H1 (cell line): ENCODE data around the gene PTER. TPM values are rescaled to one million over a fixed set of nuclear protein-coding genes. Genes with fewer than 3 reads are reported as not detected.

Experiments used
- CTCF ChIA-PET: fragments of 300-600 bp; sonication (Branson Sonifier 250); formaldehyde crosslinking; loops from one replicate; lab custom pipeline; 2021; ENCODE audit not compliant: partially characterized antibody; lab: Charles Lee
- POLR2A ChIA-PET: fragments of 300-600 bp; sonication (Branson Sonifier 250); formaldehyde crosslinking; loops from one replicate; lab custom pipeline; 2021; ENCODE audit warnings: inconsistent platforms; ENCODE audit not compliant: partially characterized antibody; lab: Charles Lee
- DNase-seq, 2 experiments: peaks; one replicate each; pipeline versions ENCODE4 v3.0.0 to v3.0.0-alpha.2; 2010 to 2022; ENCODE audit warnings: low spot score in 2 of 2, low read depth in 1 of 2, mixed read lengths in 1 of 2
- FAIRE-seq: peaks from 2 replicates; lab custom pipeline; 2011; peaks lifted over from hg19 to GRCh38; lab: Jason Lieb, UNC
- H2AFZ ChIP-seq: 2 replicates; pipeline ENCODE4 v1.8.1; 2012; ENCODE audit warnings: low read length, inconsistent platforms
- H2AK5ac ChIP-seq: 2 replicates; pipeline ENCODE4 v1.6.1; 2013; ENCODE audit warnings: low read depth, low read length
- H2BK120ac ChIP-seq: replicated peaks from 2 replicates; pipeline ENCODE3; 2013; ENCODE audit warnings: low read depth, low read length, inconsistent platforms
- H2BK12ac ChIP-seq: 2 replicates; pipeline ENCODE4 v1.6.1; 2013; ENCODE audit warnings: low read depth, low read length
- H2BK15ac ChIP-seq: 2 replicates; pipeline ENCODE4 v1.6.1; 2013; ENCODE audit warnings: low read length
- H2BK20ac ChIP-seq: 2 replicates; pipeline ENCODE4 v1.6.1; 2013; ENCODE audit warnings: low read length
- H2BK5ac ChIP-seq: 2 replicates; pipeline ENCODE4 v1.6.1; 2013; ENCODE audit warnings: low read depth, low read length
- H3K14ac ChIP-seq: 2 replicates; pipeline ENCODE4 v1.6.1; 2013; ENCODE audit warnings: inconsistent platforms; ENCODE audit not compliant: insufficient read length
- H3K18ac ChIP-seq: 2 replicates; pipeline ENCODE4 v1.6.1; 2013; ENCODE audit warnings: low read length; ENCODE audit errors: extremely low read depth
- H3K23ac ChIP-seq: 2 replicates; pipeline ENCODE4 v1.6.1; 2013; ENCODE audit warnings: inconsistent platforms; ENCODE audit not compliant: insufficient read length
- H3K23me2 ChIP-seq: 2 replicates; pipeline ENCODE4 v1.6.1; 2013; ENCODE audit warnings: low read depth, low read length
- H3K27ac ChIP-seq: 2 replicates; pipeline ENCODE4 v1.6.1; 2011; ENCODE audit warnings: low read depth, low read length, inconsistent platforms
- H3K27me3 ChIP-seq, 4 experiments: replicated peaks in 1 of 4; 1 replicate in 1 of 4; 2 replicates in 3 of 4; pipeline versions ENCODE4 v1.6.1 to v1.8.1; 2011 to 2013; ENCODE audit warnings: low read length in 3 of 4, mild to moderate bottlenecking in 3 of 4, inconsistent platforms in 2 of 4, mixed read lengths in 2 of 4, moderate library complexity in 1 of 4; ENCODE audit not compliant: control insufficient read depth in 3 of 4, insufficient read depth in 3 of 4; ENCODE audit errors: extremely low read depth in 1 of 4
- H3K36me3 ChIP-seq, 4 experiments: 2 replicates each; pipeline versions ENCODE4 v1.6.1 to v1.8.1; 2011 to 2013; ENCODE audit warnings: mild to moderate bottlenecking in 4 of 4, low read length in 3 of 4, moderate library complexity in 2 of 4, control low read depth in 1 of 4, inconsistent platforms in 1 of 4; ENCODE audit not compliant: insufficient read depth in 4 of 4, control insufficient read depth in 2 of 4
- H3K4ac ChIP-seq: replicated peaks from 2 replicates; pipeline ENCODE3; 2013; ENCODE audit warnings: low read length, low read depth, mixed read lengths, inconsistent platforms; ENCODE audit not compliant: insufficient read length
- H3K4me1 ChIP-seq, 4 experiments: replicated peaks in 1 of 4; 1 replicate in 1 of 4; 2 replicates in 3 of 4; pipeline versions ENCODE4 v1.6.1 to v1.8.1; 2011 to 2013; ENCODE audit warnings: low read length in 3 of 4, inconsistent platforms in 2 of 4, mixed read lengths in 1 of 4; ENCODE audit not compliant: insufficient read depth in 4 of 4, control insufficient read depth in 3 of 4
- H3K4me2 ChIP-seq, 2 experiments: 2 replicates each; pipeline versions ENCODE4 v1.6.1 to v1.8.1; 2011 to 2013; ENCODE audit warnings: low read depth in 2 of 2, low read length in 2 of 2, control low read depth in 1 of 2, inconsistent platforms in 1 of 2, mild to moderate bottlenecking in 1 of 2; ENCODE audit not compliant: insufficient read depth in 1 of 2
- H3K4me3 ChIP-seq, 4 experiments: fragments of 200-600, 300-600 bp in 1 of 4; sonication (generic), shearing (Covaris generic), sonication (Bioruptor Twin) in 1 of 4; 2 replicates each; pipeline versions ENCODE4 v1.5.1 to v1.8.1; 2011 to 2016; ENCODE audit warnings: low read length in 4 of 4, low read depth in 3 of 4, control low read depth in 2 of 4, inconsistent platforms in 2 of 4, mild to moderate bottlenecking in 2 of 4, mixed read lengths in 1 of 4, moderate library complexity in 1 of 4; ENCODE audit not compliant: insufficient read depth in 2 of 4; ENCODE audit errors: extremely low read depth in 1 of 4
- H3K56ac ChIP-seq: replicated peaks from 2 replicates; pipeline ENCODE3; 2013; ENCODE audit warnings: low read depth, mild to moderate bottlenecking, mixed read lengths, low read length, inconsistent platforms; ENCODE audit not compliant: insufficient read length
- H3K79me1 ChIP-seq: 2 replicates; pipeline ENCODE4 v1.6.1; 2013; ENCODE audit warnings: low read depth, low read length, control low read depth
- H3K79me2 ChIP-seq, 2 experiments: 2 replicates each; pipeline versions ENCODE4 v1.6.1 to v1.8.1; 2012 to 2013; ENCODE audit warnings: low read length in 2 of 2, mild to moderate bottlenecking in 2 of 2, inconsistent platforms in 1 of 2; ENCODE audit not compliant: insufficient read depth in 2 of 2, control insufficient read depth in 1 of 2
- H3K9ac ChIP-seq, 4 experiments: replicated peaks in 1 of 4; 1 replicate in 1 of 4; 2 replicates in 3 of 4; pipeline versions ENCODE4 v1.6.1 to v1.8.1; 2011 to 2013; ENCODE audit warnings: low read depth in 3 of 4, low read length in 3 of 4, control low read depth in 2 of 4, mild to moderate bottlenecking in 2 of 4, moderate library complexity in 2 of 4, inconsistent platforms in 1 of 4; ENCODE audit errors: extremely low read depth in 1 of 4
- H3K9me3 ChIP-seq, 2 experiments: 2 replicates each; pipeline versions ENCODE4 v1.6.1 to v1.8.1; 2012 to 2013; ENCODE audit warnings: mild to moderate bottlenecking in 2 of 2, moderate library complexity in 2 of 2, control low read depth in 1 of 2, inconsistent platforms in 1 of 2, low read depth in 1 of 2, low read length in 1 of 2, mixed read lengths in 1 of 2; ENCODE audit not compliant: insufficient read depth in 2 of 2
- H4K20me1 ChIP-seq, 2 experiments: replicated peaks in 1 of 2; 2 replicates each; pipeline versions ENCODE3 to v1.8.1; 2011 to 2013; ENCODE audit warnings: inconsistent platforms in 2 of 2, low read length in 2 of 2, mild to moderate bottlenecking in 1 of 2; ENCODE audit not compliant: insufficient read depth in 2 of 2, control insufficient read depth in 1 of 2
- H4K5ac ChIP-seq: 2 replicates; pipeline ENCODE4 v1.6.1; 2013; ENCODE audit warnings: low read length, low read depth, mixed read lengths, inconsistent platforms; ENCODE audit not compliant: insufficient read length
- H4K8ac ChIP-seq: 2 replicates; pipeline ENCODE4 v1.8.0; 2013; ENCODE audit warnings: mild to moderate bottlenecking, moderate library complexity, low read length, inconsistent platforms; ENCODE audit not compliant: insufficient read depth; ENCODE audit errors: extremely low read depth
- H4K91ac ChIP-seq: replicated peaks from 2 replicates; pipeline ENCODE3; 2013; ENCODE audit warnings: low read length, mixed read lengths, inconsistent platforms; ENCODE audit not compliant: insufficient read length
- BRCA1 ChIP-seq: IDR thresholded peaks from 2 replicates; pipeline ENCODE4 v1.6.1; 2012; ENCODE audit warnings: low read depth, low read length, improper control_type of control experiment
- FOSL1 ChIP-seq: IDR thresholded peaks from 2 replicates; pipeline ENCODE4 v1.6.1; 2011; ENCODE audit warnings: mild to moderate bottlenecking, low read depth, low read length, moderate library complexity; ENCODE audit not compliant: insufficient read depth
- KDM5A ChIP-seq: fragments of 200-600 bp; IDR thresholded peaks from 2 replicates; pipeline ENCODE4 v1.7.1; 2012; ENCODE audit warnings: mild to moderate bottlenecking, low read length, inconsistent platforms, mixed read lengths
- TBP ChIP-seq: IDR thresholded peaks from 2 replicates; pipeline ENCODE4 v1.6.1; 2011; ENCODE audit warnings: low read depth, low read length, improper control_type of control experiment
- WGBS, 2 experiments: shearing (Covaris generic) in 1 of 2; methylation state at CpG; one replicate each; pipeline versions ENCODE4 v1.1.6 to v1.1.7; 2013 to 2015; ENCODE audit warnings: low lambda C conversion rate in 2 of 2, mixed read lengths in 2 of 2, inconsistent platforms in 1 of 2, low coverage in 1 of 2, missing lambda C conversion rate in 1 of 2; ENCODE audit not compliant: insufficient replicate concordance in 2 of 2, insufficient coverage in 1 of 2, insufficient read length in 1 of 2; ENCODE audit errors: extremely low coverage in 1 of 2, missing lambda C conversion rate in 1 of 2; 5-methylcytosine and 5-hydroxymethylcytosine counted together
- polyA plus RNA-seq, 7 experiments: library from polyadenylated mRNA; depleted of rRNA in 3 of 7; stranded (reverse) in 5 of 7; unstranded in 2 of 7; fragments of >200 nt in 5 of 7; fragments of 200-250 nt in 2 of 7; gene quantifications; 1 replicate in 5 of 7; 2 replicates in 1 of 7; 4 replicates in 1 of 7; pipeline versions ENCODE4 v1.2.1 to v1.2.3, GENCODE V29; 2011 to 2013; ENCODE audit warnings: missing spikeins in 2 of 7, mixed read lengths in 2 of 7
- total RNA-seq: library from RNA; stranded (reverse); fragmentation: NEBNext Ultra II Directional; extraction: Animal tissue kit (Norgen Biotek cat#: 25700); gene quantifications from 2 replicates; pipeline ENCODE4 v1.2.1, GENCODE V29; 2021

Gene PTER
- total and polyA plus RNA-seq, 2 of the 8 experiments (the other 6 are each of a cell fraction or from before 2014, with no cell fraction given) = 4.4 to 7.8 TPM

DNA sequence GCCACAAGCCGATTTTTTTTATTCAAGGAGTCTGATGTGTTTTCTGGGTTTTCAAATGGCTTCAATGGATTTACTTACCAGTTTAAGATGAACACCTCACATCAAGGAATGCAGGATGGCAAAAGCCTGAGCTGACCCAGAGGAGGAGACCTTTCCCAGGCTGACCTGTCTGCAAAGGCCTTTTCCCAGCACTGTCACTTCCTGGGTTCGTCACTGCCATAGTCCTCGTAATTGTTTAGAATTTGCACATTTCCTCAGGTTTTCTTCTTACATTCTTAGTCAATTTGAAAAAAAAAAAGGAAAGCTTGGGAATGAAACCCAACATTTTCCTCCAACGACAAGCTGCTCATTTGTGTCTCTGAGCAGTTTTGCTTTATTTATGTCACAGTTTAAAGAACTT is 42.0 kb downstream of the PTER start:
- Histone ChIP-seq H3K4me3 (no peak overlapping the region), H2BK120ac (no peak overlapping the region), H3K4me2 (no peak overlapping the region), H3K9ac (no peak overlapping the region), H3K36me3 (no peaks in the 10 kb centered on the region), H3K27me3 (peaks cover 0 to 1% (median 0%) of the 10 kb centered on the region in 4 experiments; a peak in 1 of 7 replicates), H2AFZ (no peak overlapping the region), H3K9me3 (no peaks in the 10 kb centered on the region), H3K27ac (no peak overlapping the region), H2BK12ac (no peak overlapping the region), H2BK5ac (no peak overlapping the region), H3K23me2 (no peaks in the 10 kb centered on the region), H3K4me1 (no peaks in the 10 kb centered on the region), H4K91ac (no peak overlapping the region), H3K79me2 (no peaks in the 10 kb centered on the region), H2BK15ac (no peak overlapping the region), H3K56ac (no peak overlapping the region), H4K5ac (no peak overlapping the region), H3K14ac (no peak overlapping the region), H3K18ac (no peak overlapping the region), H3K79me1 (no peaks in the 10 kb centered on the region), H4K8ac (no peak overlapping the region), H4K20me1 (no peaks in the 10 kb centered on the region), H3K4ac (no peak overlapping the region), H2BK20ac (no peak overlapping the region), H2AK5ac (no peak overlapping the region), H3K23ac (no peak overlapping the region)
- TF ChIP-seq FOSL1 (no peak), BRCA1 (no peak), TBP (no peak), KDM5A (no peak)
- FAIRE-seq (no peak), DNase-seq (no peak)
- 94% methylated on average over 4 of the region's 4 CpGs; no CpG with 5 or more reads in 1 of the 2 experiments for WGBS, 2 experiments
- POLR2A ChIA-PET = interaction anchor here (1.0 kb wide), 1 partner anchor 39 kb away, joined by 3 read pairs; no protein-coding TSS in a partner anchor
- CTCF ChIA-PET = interaction anchor here (1.0 kb wide), 1 partner anchor 21 kb away, joined by 3 read pairs; no protein-coding TSS in a partner anchor
